HG03571 (cell line): ENCODE data around the gene SLC7A1.

Source experiments
- ATAC-seq: cut with Tn5 transposase; IDR thresholded peaks from one replicate; pipeline ENCODE4 v1.9.1; 2021; ENCODE audit not compliant: unreplicated experiment

The SLC7A1 gene

DNA sequence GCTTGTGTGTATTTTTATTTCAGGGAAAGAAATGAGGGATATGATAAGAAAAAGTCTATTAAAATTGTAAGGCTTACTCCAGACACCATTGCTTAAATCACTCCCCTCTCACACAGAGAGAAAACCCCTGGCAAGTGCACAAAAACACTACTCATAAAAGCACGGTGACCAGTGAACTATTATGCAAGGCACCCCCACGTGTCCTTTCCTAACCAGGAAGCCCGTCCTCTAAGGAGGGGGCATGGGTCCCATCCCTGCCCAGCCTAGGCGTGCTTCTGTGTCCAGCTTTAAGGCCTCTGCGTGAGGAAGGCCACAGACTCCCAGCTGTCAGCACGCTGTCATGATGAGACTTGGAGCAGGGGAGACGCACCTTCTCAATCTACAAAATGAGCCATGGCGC, 83.5 kb downstream of the SLC7A1 start:
- no peak for ATAC-seq

DNA sequence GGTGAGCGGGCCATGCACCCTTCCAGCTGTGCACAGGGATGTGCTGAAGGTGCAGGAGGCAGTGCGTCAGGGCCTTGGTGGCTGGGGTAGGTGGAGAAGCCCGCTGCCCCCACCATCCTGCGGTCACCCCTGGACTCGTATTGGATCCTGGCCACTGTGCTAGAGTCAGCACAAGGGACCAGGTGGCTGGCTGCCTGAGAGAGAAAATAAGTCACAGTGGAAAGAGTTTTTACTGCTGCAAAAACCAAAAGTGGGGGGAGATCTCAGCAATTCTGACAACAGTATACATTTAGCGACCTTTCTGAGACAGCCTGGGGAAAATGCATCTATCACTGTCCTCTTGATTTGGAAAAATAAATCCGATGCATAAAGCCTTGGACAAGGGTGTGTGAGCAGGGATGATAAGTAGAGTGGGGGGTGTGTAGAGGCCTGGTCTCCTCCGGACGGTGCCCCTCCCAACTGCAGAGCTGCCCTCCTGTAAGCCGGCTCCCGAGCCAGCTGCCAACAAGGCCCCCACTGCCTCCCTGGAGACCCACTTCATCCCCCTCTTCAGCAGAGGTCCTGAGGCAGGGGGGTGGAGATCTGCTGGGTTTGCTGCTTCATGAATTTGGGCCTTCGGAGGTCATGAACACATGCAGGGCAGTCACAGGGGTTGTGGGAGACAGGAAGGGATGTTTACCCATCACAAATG, 84.2 kb downstream of the SLC7A1 start:
- ATAC-seq, result no peak

DNA sequence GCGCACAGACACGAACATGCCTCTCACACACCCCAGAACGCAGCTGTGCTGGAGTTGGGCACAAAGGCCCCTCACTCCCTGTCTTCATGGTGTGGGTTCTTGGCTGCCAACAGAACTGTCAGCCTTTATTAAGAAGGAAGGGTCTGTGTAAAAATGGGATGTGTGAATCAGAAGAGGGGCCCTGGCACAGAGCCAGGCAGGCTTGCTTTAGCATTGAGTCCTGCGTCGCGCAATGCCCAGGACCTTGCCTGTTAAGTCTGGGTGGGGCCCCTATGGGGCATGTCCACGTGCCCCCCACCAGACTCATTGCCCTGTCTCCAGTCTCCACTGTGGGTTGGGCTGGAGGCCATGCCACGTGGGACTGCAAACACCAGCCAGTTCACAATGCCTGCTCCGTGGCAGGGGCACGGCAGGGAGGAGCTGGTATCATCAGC, 84.8 kb downstream of the SLC7A1 start:
- no peak for ATAC-seq

DNA sequence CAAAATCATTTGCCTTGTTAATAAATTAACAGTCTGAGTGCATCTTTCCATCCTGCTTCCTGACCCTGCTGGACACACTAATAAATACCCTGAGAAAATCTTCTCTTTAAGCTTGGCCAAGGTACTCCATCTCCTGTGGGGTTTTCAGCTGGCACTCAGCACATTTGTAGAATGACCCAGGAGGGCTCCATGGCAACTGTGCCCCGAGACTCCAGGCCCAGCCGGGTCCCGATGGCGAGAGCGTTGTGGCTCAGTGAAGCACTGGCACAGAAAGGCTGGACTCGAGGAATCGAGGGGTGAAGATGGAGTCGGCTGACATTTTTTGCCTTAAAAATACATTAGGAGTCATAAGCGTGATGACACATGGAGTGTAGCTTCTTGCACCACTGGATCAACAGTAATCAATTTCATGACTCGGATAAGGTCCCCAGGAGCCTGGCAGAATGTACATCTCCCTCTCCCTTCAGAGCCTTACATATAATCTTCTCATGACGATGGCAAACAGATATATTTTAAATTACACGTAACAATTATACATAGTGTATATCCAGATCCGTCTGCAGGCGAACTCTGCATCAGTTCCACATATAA, 85.4 kb downstream of the SLC7A1 start:
- no peak for ATAC-seq

DNA sequence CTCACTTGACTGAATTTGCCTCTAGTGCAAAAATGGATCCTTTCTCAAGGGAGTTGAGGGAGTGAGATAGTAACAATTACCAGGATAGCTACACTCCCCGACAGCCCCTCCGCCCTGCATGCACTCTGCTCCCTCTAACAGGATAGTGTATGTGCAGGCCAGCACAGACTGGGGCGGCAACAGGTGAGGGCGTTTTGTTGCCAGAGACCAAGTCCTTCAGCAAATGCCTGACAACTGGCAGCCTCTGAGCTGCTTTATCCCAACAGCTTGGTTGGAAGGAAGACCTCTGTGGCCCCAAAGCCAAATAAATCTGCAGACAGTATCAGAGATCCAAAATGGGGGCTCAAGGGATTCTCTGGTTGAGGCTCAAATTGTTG, 86.6 kb downstream of the SLC7A1 start:
- no peak for ATAC-seq

DNA sequence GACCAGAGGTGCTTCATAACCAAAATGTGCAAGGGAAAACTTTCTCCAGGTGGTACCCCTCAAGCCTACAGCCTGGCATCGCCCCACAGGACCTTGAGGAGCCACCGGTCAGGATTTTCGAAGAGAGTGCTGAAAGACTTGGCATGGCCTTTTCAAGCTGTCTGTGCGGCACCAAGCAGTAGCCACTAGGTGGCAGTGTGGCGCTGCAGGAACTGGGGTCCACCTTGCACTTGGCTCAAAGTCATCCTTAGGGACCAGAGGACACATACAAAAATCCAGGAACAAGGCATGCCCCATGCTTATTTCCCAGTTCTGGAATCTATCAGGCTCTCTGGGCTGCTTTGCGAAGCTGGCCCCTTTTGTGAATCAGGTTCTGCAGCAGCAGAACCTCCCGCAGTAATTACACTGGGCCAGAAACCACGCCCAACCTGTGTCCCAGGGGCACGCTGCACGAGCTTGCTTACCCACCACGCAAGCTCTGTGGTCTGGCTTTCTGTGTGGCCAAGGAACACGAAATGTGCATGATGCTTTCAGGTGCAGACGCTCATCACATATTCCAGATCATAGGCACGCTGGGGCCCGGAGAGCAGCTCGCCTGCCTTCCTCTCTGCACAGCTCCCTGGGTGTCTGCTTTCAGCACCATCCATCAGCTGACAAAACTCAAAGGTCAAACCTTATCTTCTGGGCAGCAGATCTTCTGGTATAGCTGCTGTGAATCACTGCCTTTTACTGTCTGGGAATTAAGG, 87.2 kb downstream of the SLC7A1 start:
- no peak for ATAC-seq

DNA sequence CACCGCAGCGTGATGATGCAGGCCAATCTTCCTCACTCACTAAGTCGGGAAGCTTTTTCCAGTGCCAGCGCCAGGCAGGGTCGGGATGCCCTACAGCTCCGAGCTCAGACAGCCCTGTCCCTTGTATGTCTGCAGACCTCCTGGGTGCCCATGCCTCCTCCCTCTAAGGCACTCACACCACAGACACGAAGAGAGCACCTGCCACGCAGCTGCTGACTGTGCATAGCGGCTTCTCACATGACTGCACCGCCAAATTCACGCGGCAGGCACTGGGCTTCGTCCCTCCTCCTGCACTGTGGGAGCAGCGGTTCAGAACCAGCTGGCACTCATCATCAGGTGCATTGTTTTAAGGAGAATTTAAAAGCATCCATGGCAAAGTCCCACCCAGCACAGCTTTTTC, 88.1 kb downstream of the SLC7A1 start:
- no peak for ATAC-seq

DNA sequence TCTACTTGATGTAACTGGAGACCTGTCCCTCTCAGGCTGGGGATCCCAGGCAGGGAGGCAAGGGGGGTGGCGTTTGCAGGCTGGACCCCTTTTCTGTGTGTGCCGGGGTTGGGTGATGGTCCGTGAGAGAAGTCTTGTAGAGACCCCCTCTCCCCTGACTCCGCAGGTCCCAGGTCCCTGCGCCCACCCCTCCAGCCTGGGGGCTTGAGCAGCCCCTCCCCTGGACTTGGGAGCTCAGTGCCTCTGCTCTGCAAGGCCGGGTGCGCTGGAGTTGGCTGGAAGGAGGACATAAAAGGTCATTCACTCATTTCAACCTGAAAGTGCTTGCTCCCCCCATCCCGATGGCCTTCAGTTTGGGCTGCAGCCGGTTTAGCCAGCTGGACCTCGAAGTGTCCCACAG, 89.5 kb downstream of the SLC7A1 start:
- ATAC-seq, result no peak

DNA sequence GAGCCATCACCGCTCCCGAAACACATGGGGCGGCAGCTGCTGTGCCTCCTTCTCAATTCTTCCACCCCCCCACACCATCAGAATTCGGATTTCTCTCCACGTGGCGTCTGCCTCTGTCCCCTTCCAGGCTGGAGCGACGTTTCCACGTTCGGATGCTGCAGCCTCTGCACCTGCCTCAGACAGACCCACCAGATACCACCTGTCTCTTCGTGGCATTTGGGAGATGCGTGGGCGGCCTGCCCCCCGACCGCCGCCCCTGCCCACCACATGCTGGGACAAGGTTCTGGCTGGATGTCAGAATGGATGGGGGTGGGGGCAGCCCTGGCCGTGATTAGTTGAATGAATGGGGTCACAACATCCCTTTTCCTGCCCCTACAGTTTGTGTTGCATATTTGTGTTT, 90.0 kb downstream of the SLC7A1 start:
- ATAC-seq, result no peak

DNA sequence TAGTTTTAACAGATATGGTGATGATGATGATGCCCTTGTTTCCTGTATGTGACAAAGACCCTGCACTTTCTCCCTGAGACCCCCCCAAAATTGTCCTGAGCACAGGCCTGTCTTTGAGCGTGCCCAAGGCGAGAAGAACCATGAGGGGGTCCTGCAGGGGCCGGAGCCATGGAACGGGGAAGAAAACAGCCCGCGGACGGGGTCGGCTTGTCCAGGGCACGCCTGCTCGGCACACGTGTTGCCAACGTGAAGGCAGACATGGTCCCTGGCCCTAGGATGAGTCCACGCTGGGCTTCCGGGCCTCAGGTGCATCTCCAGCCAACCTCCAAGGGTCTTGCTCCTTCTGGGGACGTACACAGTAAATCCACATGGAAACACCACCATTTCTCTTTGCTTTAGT, 90.8 kb downstream of the SLC7A1 start:
- no peak for ATAC-seq

DNA sequence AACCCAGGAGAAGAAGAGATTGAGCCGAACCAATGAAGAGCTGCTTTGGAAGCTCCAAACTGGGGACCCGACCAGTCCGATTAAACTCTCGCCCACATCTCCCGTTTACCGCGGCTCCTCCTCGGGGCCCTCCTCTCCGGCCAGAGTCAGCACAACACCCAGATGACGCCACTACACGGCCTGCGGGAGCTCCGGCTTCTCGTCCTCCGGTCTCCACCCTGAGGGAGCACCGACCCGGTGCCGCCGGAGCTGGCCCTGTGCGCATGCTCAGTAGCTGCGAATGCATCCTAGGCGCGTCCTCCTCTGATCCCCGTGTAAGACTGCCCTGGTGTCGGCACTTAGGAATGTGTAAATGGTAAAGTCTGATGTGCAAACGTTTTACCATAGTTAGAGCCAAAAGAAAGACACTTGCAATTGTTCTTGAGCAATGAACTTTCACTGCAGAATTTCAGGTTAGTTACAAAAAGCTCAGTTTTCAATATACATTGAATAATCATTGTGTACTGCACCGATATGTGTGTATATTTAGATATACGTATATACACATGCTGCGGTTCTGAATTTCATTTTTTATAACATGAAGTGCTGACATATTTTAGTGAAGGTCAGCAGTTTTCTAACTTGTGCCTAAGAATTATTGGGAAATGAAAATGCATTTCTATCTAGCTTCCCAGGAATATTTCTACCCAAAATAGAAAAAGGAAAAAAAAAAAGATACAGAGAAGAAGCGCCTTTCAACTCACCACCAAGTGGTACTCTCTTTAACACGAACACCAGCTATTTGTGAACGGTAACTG, 92.2 kb downstream of the SLC7A1 start:
- no peak for ATAC-seq

DNA sequence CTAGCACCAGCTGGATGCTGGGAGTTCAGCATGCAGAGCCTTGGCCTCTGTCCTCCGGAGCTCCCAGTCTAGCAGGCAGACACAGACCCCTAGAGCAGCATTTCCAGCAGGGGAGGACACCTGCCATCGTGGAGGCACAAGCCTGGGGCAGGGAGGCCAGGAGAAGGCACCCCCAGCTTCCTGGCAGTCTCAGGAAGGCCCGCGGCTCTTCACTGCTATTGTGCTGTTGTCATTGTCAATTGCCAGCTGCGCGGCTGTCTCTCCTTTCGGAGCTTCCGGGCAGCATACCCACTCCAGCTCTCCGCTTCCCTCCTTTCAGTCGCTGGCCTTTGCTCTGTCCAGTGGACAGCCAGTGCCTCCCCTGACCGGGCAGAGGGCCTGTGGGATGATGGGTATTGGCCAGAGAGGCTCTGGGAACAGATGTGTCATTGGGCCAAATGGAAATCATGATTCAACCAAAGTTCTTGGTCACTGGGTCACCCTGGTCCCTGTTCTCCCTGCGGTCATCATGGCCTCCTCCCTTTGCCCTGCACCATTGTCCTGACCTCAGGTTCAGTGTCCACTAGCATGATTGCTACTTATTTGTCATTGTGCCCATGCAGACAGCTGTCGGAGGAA, 93.0 kb downstream of the SLC7A1 start:
- ATAC-seq, result no peak

DNA sequence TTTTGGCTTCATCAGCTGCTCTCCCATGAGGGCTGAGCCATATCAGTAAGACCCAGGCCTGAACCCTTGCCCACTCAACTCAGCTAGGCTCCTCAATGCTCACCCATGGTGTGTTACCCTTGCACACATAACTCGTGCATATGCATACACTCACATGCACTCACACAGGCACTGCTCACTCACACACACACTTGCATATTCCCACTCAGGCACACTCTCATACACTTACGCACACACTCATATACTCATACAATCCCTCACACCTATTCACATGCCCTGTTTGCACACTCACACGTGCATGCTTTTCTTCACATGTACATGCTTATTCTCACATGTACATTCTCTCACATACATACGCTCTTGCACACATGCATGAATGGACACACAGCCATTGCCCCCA, 93.8 kb downstream of the SLC7A1 start:
- ATAC-seq, result no peak

DNA sequence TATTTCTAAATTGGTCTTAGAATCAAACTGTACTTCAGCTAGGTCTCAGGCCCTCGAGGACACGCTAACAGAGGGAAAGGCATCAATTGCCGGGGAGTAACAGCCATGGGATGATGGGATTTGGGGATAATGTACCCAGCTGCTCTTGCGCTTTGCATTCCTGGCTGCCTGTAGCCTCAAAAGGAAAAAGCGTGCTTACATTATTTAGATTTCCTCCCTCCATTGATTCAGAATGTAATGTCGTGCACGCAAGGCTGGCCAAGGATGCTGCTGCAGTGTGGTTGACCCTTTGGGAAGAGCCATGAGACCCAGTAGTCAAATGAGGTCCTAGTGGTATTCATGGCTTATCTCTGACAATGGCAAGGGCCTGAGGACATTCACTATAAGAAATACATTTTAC, 95.1 kb downstream of the SLC7A1 start:
- no peak for ATAC-seq

DNA sequence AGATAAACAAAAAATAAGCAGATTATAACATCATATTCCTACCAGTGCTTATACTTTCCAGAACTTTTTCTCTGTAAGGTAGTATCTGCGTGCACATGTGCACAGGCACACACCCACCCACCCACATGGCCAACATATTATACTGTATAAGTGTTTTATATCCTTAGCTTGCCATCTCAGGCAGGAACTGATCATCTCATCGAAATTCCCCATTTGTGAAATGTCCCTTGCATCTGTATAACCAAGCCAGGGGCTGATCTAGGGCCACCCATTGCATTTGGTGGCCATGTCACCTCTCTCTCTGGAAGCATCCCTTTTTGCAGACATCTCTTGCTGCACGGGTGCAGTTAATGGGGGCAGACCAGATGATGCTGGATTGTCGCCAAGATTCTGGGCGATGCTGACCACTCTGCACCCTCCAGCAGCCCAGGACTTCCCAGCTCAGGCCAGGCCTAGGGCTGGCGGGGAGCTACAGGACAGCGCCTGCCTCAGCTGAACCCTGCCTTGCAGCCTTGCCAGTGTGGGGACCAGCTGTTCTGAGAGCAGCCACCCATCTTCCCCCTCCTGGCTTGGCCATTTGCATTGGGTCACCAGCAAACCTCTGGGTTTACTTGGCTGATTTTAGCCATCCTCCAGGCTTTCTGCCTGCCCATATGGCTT, 95.9 kb downstream of the SLC7A1 start:
- ATAC-seq, result no peak

DNA sequence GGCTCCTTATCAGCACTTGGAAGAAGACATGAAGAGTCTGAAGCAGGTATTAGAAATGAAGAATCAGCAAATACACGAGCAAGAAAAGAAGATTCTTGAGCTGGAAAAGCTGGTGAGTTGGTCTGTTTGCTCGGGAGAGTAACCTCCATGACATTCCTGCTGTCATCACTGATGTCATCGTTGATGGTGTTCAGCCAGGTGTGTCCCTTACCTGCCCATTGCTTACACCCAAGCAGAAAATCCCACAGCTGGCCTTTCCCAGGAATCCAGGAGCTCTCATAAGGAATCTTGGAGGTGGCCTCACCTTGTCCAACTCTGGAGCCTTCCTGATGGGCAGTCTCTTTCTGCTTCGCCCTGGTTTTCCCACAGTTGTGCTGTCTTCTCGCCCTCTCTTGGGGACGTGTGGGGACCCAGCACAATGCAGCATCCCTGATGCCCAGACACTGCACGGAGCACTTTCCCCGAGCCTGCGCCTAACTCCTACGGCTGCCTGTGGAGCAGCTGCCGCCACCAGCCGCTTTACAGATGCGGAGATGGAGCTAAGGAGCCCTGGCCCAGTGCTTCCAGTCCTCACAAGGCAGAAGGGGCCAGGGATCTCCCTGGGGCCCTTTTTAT, 97.0 kb downstream of the SLC7A1 start:
- ATAC-seq, result no peak

DNA sequence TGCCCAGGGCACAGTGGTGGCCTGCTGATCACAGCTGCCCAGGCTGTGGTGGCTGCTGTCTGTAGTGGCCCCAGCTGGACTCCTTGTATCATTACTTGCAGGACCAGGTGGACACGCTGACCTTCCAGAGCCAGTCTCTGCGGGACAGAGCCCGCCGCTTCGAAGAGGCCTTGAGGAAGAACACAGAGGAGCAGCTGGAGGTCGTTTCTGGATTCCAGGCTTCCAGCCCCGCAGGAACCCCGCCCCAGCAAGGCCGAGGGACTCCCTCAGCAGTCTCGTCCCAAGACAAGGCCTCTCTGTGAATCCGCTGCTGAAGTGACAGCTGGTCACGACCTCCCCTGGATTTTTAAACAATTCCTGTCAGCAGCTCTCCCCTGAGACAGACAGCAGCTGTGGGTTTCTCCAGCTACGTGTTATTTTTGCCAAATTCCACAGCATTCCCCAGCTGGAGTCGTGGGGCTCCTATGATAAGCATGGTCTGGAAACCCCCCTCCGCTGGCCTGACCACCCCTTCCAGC, 98.3 kb downstream of the SLC7A1 start:
- no peak for ATAC-seq

DNA sequence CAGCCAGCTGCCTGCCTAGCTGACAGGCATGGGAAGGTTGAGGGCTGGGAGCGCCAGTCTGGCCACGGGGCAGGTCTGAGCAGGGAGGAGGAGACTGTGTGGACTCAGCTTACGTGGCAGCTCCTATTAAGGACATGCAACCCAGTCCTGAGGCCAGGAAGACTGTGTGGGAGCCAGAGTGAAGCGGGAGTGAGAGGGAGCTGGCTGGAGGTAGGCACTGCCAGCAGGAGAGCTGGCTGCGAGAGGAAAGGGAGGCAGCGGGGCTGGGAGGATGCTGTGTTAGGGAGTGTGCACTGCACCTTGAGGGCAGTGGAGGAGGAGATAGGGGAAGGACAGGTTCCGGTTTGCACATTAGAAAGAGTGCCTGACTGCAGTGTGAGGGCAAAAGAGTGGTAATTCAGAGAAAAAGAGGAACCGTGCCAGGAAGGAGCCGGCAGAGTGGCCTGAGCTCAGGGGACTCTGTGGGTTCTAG, 99.2 kb downstream of the SLC7A1 start:
- no peak for ATAC-seq

DNA sequence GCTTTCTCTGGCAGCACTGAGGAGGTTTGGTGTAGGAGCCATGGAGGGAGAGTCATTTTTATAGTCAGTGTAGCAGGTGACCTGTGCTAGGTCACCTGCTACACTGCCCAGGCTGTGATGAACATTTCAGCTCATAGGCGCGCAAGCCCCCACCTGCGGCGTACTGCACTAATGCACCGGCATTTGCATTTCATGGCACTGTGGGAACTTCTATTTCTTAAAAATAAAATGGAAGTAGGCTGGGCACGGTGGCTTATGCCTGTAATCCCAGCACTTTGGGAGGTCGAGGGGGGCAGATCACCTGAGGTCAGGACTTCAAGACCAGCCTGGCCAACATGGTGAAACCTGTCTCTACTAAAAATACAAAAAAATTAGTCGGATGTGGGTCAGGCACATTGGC, 101.0 kb downstream of the SLC7A1 start:
- no peak for ATAC-seq

DNA sequence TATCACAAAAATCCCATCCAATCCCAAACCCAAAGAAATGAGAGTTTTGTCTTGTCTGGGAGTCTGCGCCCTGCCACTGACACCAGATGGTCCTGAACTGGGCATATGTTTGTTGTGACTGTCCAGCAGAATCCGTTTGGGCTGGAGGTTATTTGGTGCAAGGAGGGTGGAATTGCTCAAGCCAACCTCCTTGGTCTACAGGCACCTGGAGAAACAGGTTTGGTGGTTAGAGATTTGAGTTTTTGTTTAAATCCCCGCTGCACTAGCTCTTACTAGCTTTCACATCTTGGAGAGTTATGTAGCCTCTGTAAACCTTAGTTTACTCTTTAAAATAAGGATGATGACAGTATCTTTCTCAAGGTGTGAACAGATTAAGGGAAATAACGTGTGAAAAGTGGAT, 101.7 kb downstream of the SLC7A1 start:
- ATAC-seq, result no peak
